Large intestine (tissue), 3 donors: ENCODE measurements around the gene MAP4. TPM values are rescaled to one million over a fixed set of nuclear protein-coding genes. Genes with fewer than 3 reads are reported as not detected.

Experiments
- DNase-seq, 2 donors: peaks; one replicate each; pipeline versions ENCODE4 v3.0.0 to v3.0.0-alpha.2; 2013
- H3K27ac ChIP-seq: one replicate; pipeline ENCODE4 v1.5.1; 2013; ENCODE audit warnings: low read length
- H3K27me3 ChIP-seq: 2 replicates; pipeline ENCODE4 v1.6.1; 2013; ENCODE audit warnings: low read length; ENCODE audit not compliant: control insufficient read depth, insufficient read depth
- H3K36me3 ChIP-seq: 2 replicates; pipeline ENCODE4 v1.6.1; 2013; ENCODE audit warnings: low read length; ENCODE audit not compliant: control insufficient read depth, insufficient read depth
- H3K4me1 ChIP-seq: one replicate; pipeline ENCODE4 v1.6.1; 2013; ENCODE audit warnings: low read length; ENCODE audit not compliant: control insufficient read depth, insufficient read depth
- H3K4me3 ChIP-seq: one replicate; pipeline ENCODE4 v1.5.1; 2013; ENCODE audit warnings: low read length
- H3K9me3 ChIP-seq: one replicate; pipeline ENCODE4 v1.6.1; 2013; ENCODE audit warnings: mild to moderate bottlenecking, low read depth, low read length, moderate library complexity; ENCODE audit not compliant: control insufficient read depth
- WGBS: methylation state at CpG from one replicate; pipeline ENCODE4 v1.1.5; 2013; ENCODE audit warnings: low lambda C conversion rate; ENCODE audit not compliant: insufficient coverage; 5-methylcytosine and 5-hydroxymethylcytosine counted together
- polyA plus RNA-seq: library from polyadenylated mRNA; unstranded; fragments of 120-200 nt; gene quantifications from one replicate; pipeline ENCODE4 v1.2.1, GENCODE V29; 2013

The MAP4 gene
- polyA plus RNA-seq, 1 donor: 96.4 TPM

GRCh38 chr3:47870702-47871260, 145.4 kb downstream of the MAP4 start:
- H3K36me3 ChIP-seq: peaks cover 64% of the 10 kb centered on the region
- H3K9me3 ChIP-seq: no peaks in the 10 kb centered on the region
- H3K4me3 ChIP-seq: no peak overlapping the region
- peaks cover 19% of the 10 kb centered on the region for H3K4me1 ChIP-seq
- DNase-seq: no peak
- WGBS: no CpG with 5 or more reads among the region's 12 CpGs
- peak overlapping the region; percentile 34 for H3K27ac ChIP-seq
- H3K27me3 ChIP-seq: no peaks in the 10 kb centered on the region

- DNase-seq: no peak
Measured at GRCh38 chr3:47870156-47870555, 146.1 kb downstream of the MAP4 start.

GRCh38 chr3:47868306-47868705, 147.9 kb downstream of the MAP4 start:
- Histone ChIP-seq H3K36me3 (peaks cover 76% of the 10 kb centered on the region), H3K27me3 (no peaks in the 10 kb centered on the region), H3K4me3 (no peak overlapping the region), H3K27ac (no peak overlapping the region), H3K9me3 (no peaks in the 10 kb centered on the region), H3K4me1 (peaks cover 19% of the 10 kb centered on the region)
- DNase-seq: no peak
- WGBS: no CpG with 5 or more reads among the region's 2 CpGs

More at GRCh38 chr3:47870156-47870555, 146.1 kb downstream of the MAP4 start:
- Histone ChIP-seq H3K27ac (no peak overlapping the region), H3K9me3 (no peaks in the 10 kb centered on the region), H3K4me1 (peaks cover 19% of the 10 kb centered on the region), H3K36me3 (peaks cover 64% of the 10 kb centered on the region), H3K4me3 (no peak overlapping the region), H3K27me3 (no peaks in the 10 kb centered on the region)
- WGBS: no CpG with 5 or more reads among the region's 3 CpGs

GRCh38 chr3:47867451-47868044, 148.7 kb downstream of the MAP4 start:
- Histone ChIP-seq H3K27ac (no peak overlapping the region), H3K9me3 (no peaks in the 10 kb centered on the region), H3K27me3 (no peaks in the 10 kb centered on the region), H3K4me3 (no peak overlapping the region), H3K36me3 (peaks cover 73% of the 10 kb centered on the region), H3K4me1 (peaks cover 13% of the 10 kb centered on the region)
- DNase-seq: no peak
- WGBS: no CpG with 5 or more reads among the region's 8 CpGs

GRCh38 chr3:47865192-47865591, 151.0 kb downstream of the MAP4 start:
- peaks cover 59% of the 10 kb centered on the region for H3K36me3 ChIP-seq
- no peaks in the 10 kb centered on the region for H3K4me1 ChIP-seq
- H3K27me3 ChIP-seq: no peaks in the 10 kb centered on the region
- no peak for DNase-seq
- WGBS: no CpG with 5 or more reads among the region's 3 CpGs
- H3K27ac ChIP-seq: no peak overlapping the region
- no peaks in the 10 kb centered on the region for H3K9me3 ChIP-seq
- no peak overlapping the region for H3K4me3 ChIP-seq

- DNase-seq: no peak
- Histone ChIP-seq H3K9me3 (no peaks in the 10 kb centered on the region), H3K36me3 (peaks cover 54% of the 10 kb centered on the region), H3K4me3 (no peak overlapping the region), H3K4me1 (no peaks in the 10 kb centered on the region), H3K27ac (no peak overlapping the region), H3K27me3 (no peaks in the 10 kb centered on the region)
- no CpG with 5 or more reads among the region's 12 CpGs for WGBS
Measured at GRCh38 chr3:47863391-47864128, 152.7 kb downstream of the MAP4 start.

- WGBS: no CpG with 5 or more reads among the region's 4 CpGs
- Histone ChIP-seq H3K27ac (no peak overlapping the region), H3K27me3 (no peaks in the 10 kb centered on the region), H3K4me3 (no peak overlapping the region), H3K9me3 (no peaks in the 10 kb centered on the region), H3K4me1 (no peaks in the 10 kb centered on the region), H3K36me3 (peaks cover 53% of the 10 kb centered on the region)
- no peak for DNase-seq
Measured at GRCh38 chr3:47859956-47860605, 156.1 kb downstream of the MAP4 start.

GRCh38 chr3:47857151-47857550, 159.1 kb downstream of the MAP4 start:
- Histone ChIP-seq H3K27me3 (no peaks in the 10 kb centered on the region), H3K36me3 (peaks cover 62% of the 10 kb centered on the region), H3K9me3 (no peaks in the 10 kb centered on the region), H3K27ac (no peak overlapping the region), H3K4me3 (no peak overlapping the region), H3K4me1 (no peaks in the 10 kb centered on the region)
- no peak for DNase-seq
- no CpG with 5 or more reads among the region's 2 CpGs for WGBS

- Histone ChIP-seq H3K36me3 (peaks cover 67% of the 10 kb centered on the region), H3K4me1 (no peaks in the 10 kb centered on the region), H3K27me3 (no peaks in the 10 kb centered on the region), H3K4me3 (no peak overlapping the region), H3K27ac (no peak overlapping the region), H3K9me3 (no peaks in the 10 kb centered on the region)
- no peak for DNase-seq
- WGBS: no CpG with 5 or more reads among the region's 11 CpGs
Measured at GRCh38 chr3:47856669-47857068, 159.5 kb downstream of the MAP4 start.

GRCh38 chr3:47855461-47856383, 160.5 kb downstream of the MAP4 start:
- 100% methylated on average over 3 of the region's 21 CpGs for WGBS
- peaks cover 77% of the 10 kb centered on the region for H3K36me3 ChIP-seq

More at GRCh38 chr3:47855461-47856383, 160.5 kb downstream of the MAP4 start:
- no peak for DNase-seq
- H3K4me1 ChIP-seq: no peaks in the 10 kb centered on the region
- no peaks in the 10 kb centered on the region for H3K9me3 ChIP-seq
- H3K27me3 ChIP-seq: no peaks in the 10 kb centered on the region
- H3K4me3 ChIP-seq: no peak overlapping the region
- H3K27ac ChIP-seq: no peak overlapping the region
